B cell (primary cell): ENCODE results near the gene MYDGF.

Source experiments
- EZH2 ChIP-seq: IDR thresholded peaks from 2 replicates; pipeline ENCODE4 v1.6.1; 2012; ENCODE audit warnings: borderline replicate concordance, low read depth, mild to moderate bottlenecking, moderate library complexity, low read length; ENCODE audit not compliant: insufficient read depth, poor library complexity, severe bottlenecking
- TF ChIP-seq, protein P1 (sequence below): fragments of 200-600 bp; IDR thresholded peaks from one replicate; pipeline ENCODE4 v1.8.0; 2022; ENCODE audit warnings: antibody characterized with exemption, mild to moderate bottlenecking

DNA sequence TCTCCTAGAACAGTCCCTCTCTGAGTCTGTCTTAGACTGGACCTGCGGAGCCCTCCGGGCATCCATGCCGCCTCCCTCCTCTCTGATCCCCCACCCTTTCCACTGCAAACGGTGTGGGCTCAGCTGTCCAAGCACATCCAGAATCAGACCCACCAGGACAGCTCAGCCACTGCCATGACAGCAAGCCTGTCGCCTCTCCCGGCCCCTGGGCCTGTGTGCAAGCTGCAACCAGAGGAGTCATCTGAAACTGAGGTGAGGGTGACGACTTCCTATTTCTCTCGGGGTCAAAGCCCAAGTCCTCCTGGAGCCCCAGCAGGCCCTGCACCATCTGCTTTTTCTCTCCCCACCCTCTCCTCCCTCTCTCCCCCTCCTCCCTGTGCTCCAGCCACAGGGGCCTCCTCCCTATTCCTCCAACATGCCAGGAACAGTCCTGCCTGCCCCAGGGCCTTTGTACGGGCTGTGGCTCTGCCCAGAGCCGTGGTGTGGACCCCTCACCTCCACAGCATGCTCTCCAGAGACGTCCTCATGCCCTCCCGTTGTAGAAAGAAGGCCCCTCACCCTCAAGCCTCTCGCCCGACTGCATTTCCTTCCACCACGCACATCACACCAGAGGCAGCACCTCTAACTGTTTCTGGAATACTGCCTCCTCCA is 23.5 kb upstream of the MYDGF start:
- no peak for TF ChIP-seq EZH2
- TF ChIP-seq, protein P1, sequence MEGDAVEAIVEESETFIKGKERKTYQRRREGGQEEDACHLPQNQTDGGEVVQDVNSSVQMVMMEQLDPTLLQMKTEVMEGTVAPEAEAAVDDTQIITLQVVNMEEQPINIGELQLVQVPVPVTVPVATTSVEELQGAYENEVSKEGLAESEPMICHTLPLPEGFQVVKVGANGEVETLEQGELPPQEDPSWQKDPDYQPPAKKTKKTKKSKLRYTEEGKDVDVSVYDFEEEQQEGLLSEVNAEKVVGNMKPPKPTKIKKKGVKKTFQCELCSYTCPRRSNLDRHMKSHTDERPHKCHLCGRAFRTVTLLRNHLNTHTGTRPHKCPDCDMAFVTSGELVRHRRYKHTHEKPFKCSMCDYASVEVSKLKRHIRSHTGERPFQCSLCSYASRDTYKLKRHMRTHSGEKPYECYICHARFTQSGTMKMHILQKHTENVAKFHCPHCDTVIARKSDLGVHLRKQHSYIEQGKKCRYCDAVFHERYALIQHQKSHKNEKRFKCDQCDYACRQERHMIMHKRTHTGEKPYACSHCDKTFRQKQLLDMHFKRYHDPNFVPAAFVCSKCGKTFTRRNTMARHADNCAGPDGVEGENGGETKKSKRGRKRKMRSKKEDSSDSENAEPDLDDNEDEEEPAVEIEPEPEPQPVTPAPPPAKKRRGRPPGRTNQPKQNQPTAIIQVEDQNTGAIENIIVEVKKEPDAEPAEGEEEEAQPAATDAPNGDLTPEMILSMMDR: no peak
